H9 (cell line): ENCODE results near the gene CACNA1A. TPM values are rescaled to one million over a fixed set of nuclear protein-coding genes. Genes with fewer than 3 reads are reported as not detected.

Experiments used
- DNase-seq: peaks from one replicate; pipeline ENCODE4 v3.0.0-alpha.2; 2017
- H2AFZ ChIP-seq: one replicate; pipeline ENCODE4 v1.6.1; 2013; ENCODE audit warnings: mild to moderate bottlenecking, low read length, control low read depth, moderate library complexity
- H2AK5ac ChIP-seq: 2 replicates; pipeline ENCODE4 v1.6.1; 2013; ENCODE audit warnings: low read length, control low read depth, mixed read lengths; ENCODE audit not compliant: insufficient read length
- H2BK120ac ChIP-seq: one replicate; pipeline ENCODE4 v1.6.1; 2013; ENCODE audit warnings: low read depth, mild to moderate bottlenecking, low read length, control low read depth, inconsistent platforms; ENCODE audit not compliant: poor library complexity, severe bottlenecking
- H2BK12ac ChIP-seq: 2 replicates; pipeline ENCODE4 v1.6.1; 2013; ENCODE audit warnings: low read length, control low read depth, mixed read lengths, low read depth; ENCODE audit not compliant: insufficient read length
- H2BK15ac ChIP-seq: 2 replicates; pipeline ENCODE4 v1.6.1; 2013; ENCODE audit warnings: low read depth, low read length, control low read depth
- H2BK20ac ChIP-seq: one replicate; pipeline ENCODE4 v1.6.1; 2013; ENCODE audit warnings: low read depth, mild to moderate bottlenecking, low read length, control low read depth, inconsistent platforms; ENCODE audit not compliant: poor library complexity, severe bottlenecking
- H2BK5ac ChIP-seq: 2 replicates; pipeline ENCODE4 v1.6.1; 2013; ENCODE audit warnings: low read length, control low read depth, mixed read lengths; ENCODE audit not compliant: insufficient read length
- H3K14ac ChIP-seq: 2 replicates; pipeline ENCODE4 v1.6.1; 2013; ENCODE audit warnings: low read length, control low read depth; ENCODE audit not compliant: insufficient read depth
- H3K18ac ChIP-seq: 2 replicates; pipeline ENCODE4 v1.6.1; 2013; ENCODE audit warnings: low read depth, mild to moderate bottlenecking, mixed read lengths, low read length, control low read depth; ENCODE audit not compliant: insufficient read length
- H3K23ac ChIP-seq: 2 replicates; pipeline ENCODE4 v1.6.1; 2013; ENCODE audit warnings: low read length, control low read depth, mixed read lengths, low read depth; ENCODE audit not compliant: insufficient read length
- H3K23me2 ChIP-seq: 2 replicates; pipeline ENCODE4 v1.6.1; 2013; ENCODE audit warnings: low read depth, mild to moderate bottlenecking, mixed read lengths, low read length, control low read depth; ENCODE audit not compliant: insufficient read length, poor library complexity, severe bottlenecking
- H3K27ac ChIP-seq: 2 replicates; pipeline ENCODE4 v1.5.1; 2013; ENCODE audit warnings: low read length, control low read depth, mixed read lengths, low read depth; ENCODE audit not compliant: insufficient read length
- H3K27me3 ChIP-seq: 2 replicates; pipeline ENCODE4 v1.6.1; 2013; ENCODE audit warnings: low read length, control low read depth, inconsistent platforms; ENCODE audit not compliant: insufficient read depth
- H3K4ac ChIP-seq: 2 replicates; pipeline ENCODE4 v1.6.1; 2013; ENCODE audit warnings: low read depth, mild to moderate bottlenecking, control low read depth, inconsistent platforms, low read length, moderate library complexity
- H3K4me1 ChIP-seq: 2 replicates; pipeline ENCODE4 v1.6.1; 2013; ENCODE audit warnings: low read length, control low read depth, inconsistent platforms; ENCODE audit not compliant: insufficient read depth
- H3K4me2 ChIP-seq: 2 replicates; pipeline ENCODE4 v1.6.1; 2013; ENCODE audit warnings: low read length, control low read depth, mixed read lengths; ENCODE audit not compliant: insufficient read length, insufficient read depth
- H3K56ac ChIP-seq: 2 replicates; pipeline ENCODE4 v1.6.1; 2013; ENCODE audit warnings: low read depth, mild to moderate bottlenecking, mixed read lengths, low read length, control low read depth; ENCODE audit not compliant: insufficient read length
- H3K79me1 ChIP-seq: 2 replicates; pipeline ENCODE4 v1.6.1; 2013; ENCODE audit warnings: low read depth, mild to moderate bottlenecking, moderate library complexity, low read length, control low read depth, inconsistent platforms; ENCODE audit not compliant: insufficient read depth, poor library complexity, severe bottlenecking
- H3K79me2 ChIP-seq: 2 replicates; pipeline ENCODE4 v1.6.1; 2013; ENCODE audit warnings: low read length, control low read depth, inconsistent platforms; ENCODE audit not compliant: insufficient read depth
- H3K9ac ChIP-seq: 2 replicates; pipeline ENCODE4 v1.6.1; 2013; ENCODE audit warnings: low read length, control low read depth, mixed read lengths; ENCODE audit not compliant: insufficient read length; ENCODE audit errors: extremely low read depth
- H3K9me3 ChIP-seq: one replicate; pipeline ENCODE4 v1.6.1; 2013; ENCODE audit warnings: low read depth, low read length, inconsistent platforms; ENCODE audit not compliant: control insufficient read depth
- H3T11ph ChIP-seq: one replicate; pipeline ENCODE4 v1.6.1; 2013; ENCODE audit warnings: mild to moderate bottlenecking, low read length, control low read depth, inconsistent platforms
- H4K20me1 ChIP-seq: one replicate; pipeline ENCODE4 v1.6.1; 2013; ENCODE audit not compliant: control insufficient read depth, insufficient read length, insufficient read depth
- H4K5ac ChIP-seq: 2 replicates; pipeline ENCODE4 v1.6.1; 2013; ENCODE audit warnings: low read depth, mild to moderate bottlenecking, mixed read lengths, low read length, control low read depth; ENCODE audit not compliant: insufficient read length
- H4K8ac ChIP-seq: replicated peaks from 2 replicates; pipeline ENCODE4 v1.6.1; 2013; ENCODE audit warnings: low read length, control low read depth, mixed read lengths, low read depth; ENCODE audit not compliant: insufficient read length
- H4K91ac ChIP-seq: 2 replicates; pipeline ENCODE4 v1.6.1; 2013; ENCODE audit warnings: low read depth, mild to moderate bottlenecking, moderate library complexity, mixed read lengths, low read length, control low read depth; ENCODE audit not compliant: insufficient read length
- H3K27ac Mint-ChIP-seq, 3 experiments: 2 replicates in 2 of 3; 3 replicates in 1 of 3; pipeline ENCODE4 v1.8.0; 2020 to 2021; ENCODE audit warnings: mixed read lengths in 3 of 3, mild to moderate bottlenecking in 1 of 3, moderate library complexity in 1 of 3
- H3K27me3 Mint-ChIP-seq: 2 replicates; pipeline ENCODE4 v1.8.0; 2021; ENCODE audit warnings: low read depth, mild to moderate bottlenecking, moderate library complexity, mixed read lengths
- H3K36me3 Mint-ChIP-seq, 3 experiments: 2 replicates in 2 of 3; 3 replicates in 1 of 3; pipeline ENCODE4 v1.8.0; 2020 to 2021; ENCODE audit warnings: low read depth in 3 of 3, mixed read lengths in 3 of 3; ENCODE audit not compliant: insufficient read depth in 1 of 3
- H3K4me1 Mint-ChIP-seq, 2 experiments: 2 replicates each; pipeline ENCODE4 v1.8.0; 2020; ENCODE audit warnings: mixed read lengths in 2 of 2
- H3K4me3 Mint-ChIP-seq, 2 experiments: 2 replicates in 1 of 2; 3 replicates in 1 of 2; pipeline ENCODE4 v1.8.0; 2020 to 2021; ENCODE audit warnings: mild to moderate bottlenecking in 2 of 2, mixed read lengths in 2 of 2, moderate library complexity in 1 of 2
- H3K9me3 Mint-ChIP-seq, 2 experiments: 2 replicates in 1 of 2; 3 replicates in 1 of 2; pipeline ENCODE4 v1.8.0; 2020; ENCODE audit warnings: mild to moderate bottlenecking in 2 of 2, mixed read lengths in 2 of 2, moderate library complexity in 1 of 2
- WGBS: extraction: QIAGEN DNeasy Blood & Tissue Kit; methylation state at CpG from one replicate; pipeline ENCODE4 v1.1.7; 2013; ENCODE audit warnings: missing lambda C conversion rate, low lambda C conversion rate, mixed read lengths; ENCODE audit not compliant: insufficient read length; ENCODE audit errors: extremely low coverage; 5-methylcytosine and 5-hydroxymethylcytosine counted together
- total RNA-seq: library from RNA; stranded (reverse); gene quantifications from 2 replicates; pipeline ENCODE4 v1.2.1, GENCODE V29; 2021
- TF ChIP-seq, protein P1 (sequence below): fragments of 200-600 bp; sonication (generic); conservative IDR thresholded peaks from 3 replicates; pipeline ENCODE4 v1.8.0; 2021; ENCODE audit warnings: antibody characterized with exemption, mild to moderate bottlenecking

The CACNA1A gene
- total RNA-seq, 1 experiment from 2014 or later, result 8.0 TPM

DNA sequence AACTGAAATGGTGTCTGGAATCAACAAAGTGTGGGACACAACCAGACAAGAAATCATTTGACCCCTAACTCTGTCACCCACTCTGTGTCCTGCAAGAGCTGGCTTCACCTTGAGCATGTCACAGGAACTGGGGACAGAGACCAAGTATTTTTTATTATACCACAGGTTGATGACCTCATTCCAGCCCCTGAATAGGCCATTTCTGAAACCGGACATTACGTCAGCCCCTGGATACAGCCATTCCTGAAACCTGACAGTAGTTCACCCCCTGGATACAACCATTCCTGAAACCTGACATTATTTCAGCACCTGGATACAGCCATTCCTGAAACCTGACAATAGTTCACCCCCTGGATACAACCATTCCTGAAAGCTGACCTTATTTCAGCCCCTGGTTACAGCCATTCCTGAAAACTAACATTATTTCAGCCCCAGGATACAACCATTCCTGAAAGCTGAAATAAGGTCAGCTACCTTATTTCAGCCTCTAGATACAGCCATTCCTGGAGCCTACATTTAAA is 47.7 kb upstream of the CACNA1A start:
- Histone ChIP-seq H3T11ph (no peak overlapping the region), H3K9ac (no peak overlapping the region), H3K56ac (no peak overlapping the region), H4K8ac (no peak overlapping the region), H3K9me3 (no peaks in the 10 kb centered on the region), H3K14ac (no peak overlapping the region), H3K4me1 (no peaks in the 10 kb centered on the region), H3K23me2 (no peaks in the 10 kb centered on the region), H4K5ac (no peak overlapping the region), H2BK15ac (no peak overlapping the region), H2BK12ac (no peak overlapping the region), H3K79me1 (no peaks in the 10 kb centered on the region), H2AFZ (no peak overlapping the region), H3K79me2 (no peaks in the 10 kb centered on the region), H3K18ac (no peak overlapping the region), H2BK5ac (no peak overlapping the region), H3K4me2 (no peak overlapping the region), H4K20me1 (peaks cover 2% of the 10 kb centered on the region), H3K27me3 (no peaks in the 10 kb centered on the region), H2BK20ac (no peak overlapping the region), H2AK5ac (no peak overlapping the region), H3K27ac (no peak overlapping the region), H3K4ac (no peak overlapping the region), H4K91ac (no peak overlapping the region), H3K23ac (no peak overlapping the region), H2BK120ac (no peak overlapping the region)
- Mint-ChIP-seq H3K27ac (no peak overlapping the region), H3K4me1 (peaks cover 6% of the 10 kb centered on the region in 2 experiments; a peak in 3 of 4 replicates), H3K27me3 (peaks cover 37% of the 10 kb centered on the region), H3K9me3 (no peaks in the 10 kb centered on the region; a peak in 1 of 5 replicates), H3K36me3 (no peaks in the 10 kb centered on the region), H3K4me3 (no peak overlapping the region)
- TF ChIP-seq, protein P1, sequence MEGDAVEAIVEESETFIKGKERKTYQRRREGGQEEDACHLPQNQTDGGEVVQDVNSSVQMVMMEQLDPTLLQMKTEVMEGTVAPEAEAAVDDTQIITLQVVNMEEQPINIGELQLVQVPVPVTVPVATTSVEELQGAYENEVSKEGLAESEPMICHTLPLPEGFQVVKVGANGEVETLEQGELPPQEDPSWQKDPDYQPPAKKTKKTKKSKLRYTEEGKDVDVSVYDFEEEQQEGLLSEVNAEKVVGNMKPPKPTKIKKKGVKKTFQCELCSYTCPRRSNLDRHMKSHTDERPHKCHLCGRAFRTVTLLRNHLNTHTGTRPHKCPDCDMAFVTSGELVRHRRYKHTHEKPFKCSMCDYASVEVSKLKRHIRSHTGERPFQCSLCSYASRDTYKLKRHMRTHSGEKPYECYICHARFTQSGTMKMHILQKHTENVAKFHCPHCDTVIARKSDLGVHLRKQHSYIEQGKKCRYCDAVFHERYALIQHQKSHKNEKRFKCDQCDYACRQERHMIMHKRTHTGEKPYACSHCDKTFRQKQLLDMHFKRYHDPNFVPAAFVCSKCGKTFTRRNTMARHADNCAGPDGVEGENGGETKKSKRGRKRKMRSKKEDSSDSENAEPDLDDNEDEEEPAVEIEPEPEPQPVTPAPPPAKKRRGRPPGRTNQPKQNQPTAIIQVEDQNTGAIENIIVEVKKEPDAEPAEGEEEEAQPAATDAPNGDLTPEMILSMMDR, result no peak
- DNase-seq, result no peak
- no CpG with 5 or more reads among the region's 2 CpGs for WGBS
